ENCODE results near the gene RABL2B.
"Not testable (repeated sequence)": the region's sequence is repeated elsewhere in the genome, so short reads cannot be mapped to it uniquely, and the experiment has no call there.

RABL2B gene

DNA sequence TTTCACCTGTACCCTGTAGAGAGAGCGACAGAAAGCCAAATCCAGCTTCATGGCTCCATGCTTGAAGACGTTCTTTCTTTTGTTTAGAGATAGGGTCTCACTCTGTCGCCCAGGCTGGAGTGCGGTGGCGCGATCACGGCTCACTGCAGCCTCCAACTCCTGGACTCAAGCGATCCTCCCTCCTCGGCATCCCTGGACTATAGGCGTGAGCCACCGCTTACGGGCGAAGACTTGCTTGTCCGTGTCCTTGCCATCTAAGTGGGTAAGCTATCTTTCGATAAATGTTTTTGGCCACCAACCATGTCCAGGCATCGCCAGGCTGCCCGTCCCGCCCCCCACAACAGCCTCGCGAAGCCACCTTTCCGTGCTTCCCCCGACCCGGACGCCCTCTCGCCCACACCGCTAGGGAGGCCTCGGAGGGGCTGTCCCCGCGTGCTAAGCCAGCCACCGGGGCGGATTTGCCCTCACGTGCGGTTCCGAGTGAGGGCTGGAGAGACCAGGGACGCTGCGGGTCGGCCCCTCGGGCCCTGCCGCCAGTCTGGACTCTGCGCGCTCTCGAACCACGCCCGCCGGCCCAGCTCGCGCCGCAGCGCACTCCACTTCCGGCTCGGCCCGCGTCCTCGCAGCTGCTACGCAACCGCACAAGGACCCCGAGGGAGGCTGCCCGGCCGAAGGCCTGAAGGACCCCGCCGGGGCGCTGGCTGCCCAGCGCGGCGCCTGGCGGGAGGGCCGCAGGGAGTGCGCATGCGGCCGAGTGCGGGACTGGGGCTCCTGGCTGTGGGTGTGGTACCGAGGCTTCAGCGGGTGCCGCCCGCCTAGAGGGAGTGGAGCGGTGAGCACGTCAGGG is at the start of gene RABL2B:
Gene RABL2B, minus strand, starts transcription at position 604 of the 847 bp plus-strand sequence. CDS start 1,342 bp downstream, outside the sequence.
- Histone ChIP-seq H3K27ac (peak within 1 kb of the TSS in 13 of 21 experiments; percentile 16 to 69 (median 51)), H3K4me3 (peak within 1 kb of the TSS; percentile 39 to 56 (median 52))

DNA sequence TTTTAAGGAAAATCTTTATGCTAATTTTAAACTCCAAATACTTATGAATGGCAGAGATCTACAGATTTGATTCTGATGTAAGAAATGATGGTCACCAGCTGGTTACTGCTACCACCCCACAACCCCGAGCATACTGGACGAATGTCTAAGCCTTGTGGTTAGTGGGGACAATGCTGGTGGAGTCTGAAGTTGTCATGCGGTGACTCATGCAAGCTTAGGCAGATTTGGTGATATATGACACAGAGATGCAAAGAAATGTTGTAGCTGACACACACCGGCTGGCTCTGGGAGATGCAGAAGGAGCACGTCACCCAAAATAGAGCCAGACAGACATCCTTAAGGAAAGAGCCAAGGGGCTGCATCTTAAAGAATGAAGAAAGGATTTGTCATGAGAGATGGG is 3.5 kb upstream of the RABL2B start:
- H3K27ac ChIP-seq, H3K4me3 ChIP-seq: not testable (repeated sequence)

DNA sequence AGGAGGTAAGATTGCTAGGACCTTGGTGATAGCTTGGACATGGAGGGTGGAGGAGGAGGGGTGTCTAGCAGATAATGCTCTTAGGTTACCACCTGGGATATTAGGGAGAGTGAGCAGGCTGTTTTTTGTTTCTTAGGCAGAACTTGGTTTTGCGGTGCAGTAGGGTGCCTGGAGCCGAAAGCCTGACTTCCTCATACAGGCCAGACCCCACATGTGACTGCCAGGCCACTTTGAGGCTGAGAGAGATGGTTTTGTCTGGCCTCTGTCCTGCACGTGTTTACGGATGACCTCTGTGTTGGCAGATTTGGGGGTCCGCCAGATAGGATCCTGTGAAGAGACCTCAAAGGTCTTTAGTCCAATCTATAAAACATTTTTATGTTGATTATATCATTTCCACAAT is 1.9 kb upstream of the RABL2B start:
- not testable (repeated sequence) for H3K4me3 ChIP-seq, H3K27ac ChIP-seq

DNA sequence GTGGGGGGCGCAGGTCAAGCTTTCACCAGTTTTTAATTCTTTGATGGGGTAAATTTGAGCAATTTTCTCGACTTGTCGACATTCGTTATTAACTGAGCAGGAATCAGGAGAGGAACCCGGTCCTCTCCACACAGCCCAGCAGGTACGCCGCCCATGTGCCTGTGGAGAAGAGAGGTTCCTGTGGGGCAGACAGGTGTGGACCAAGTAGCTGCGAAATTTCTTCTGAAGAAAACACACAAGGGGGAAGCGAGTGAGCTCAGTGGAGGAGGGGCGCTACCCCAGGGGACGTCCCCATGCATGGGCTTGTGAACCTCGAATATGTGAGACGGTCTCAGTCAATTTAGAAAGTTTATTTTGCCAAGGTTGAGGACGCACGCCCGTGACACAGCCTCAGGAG is 442 bp upstream of the RABL2B start:
- Histone ChIP-seq H3K27ac (peak overlapping the region in 11 of 21 experiments; percentile 16 to 66 (median 51)), H3K4me3 (peak overlapping the region; percentile 39 to 56 (median 52))

DNA sequence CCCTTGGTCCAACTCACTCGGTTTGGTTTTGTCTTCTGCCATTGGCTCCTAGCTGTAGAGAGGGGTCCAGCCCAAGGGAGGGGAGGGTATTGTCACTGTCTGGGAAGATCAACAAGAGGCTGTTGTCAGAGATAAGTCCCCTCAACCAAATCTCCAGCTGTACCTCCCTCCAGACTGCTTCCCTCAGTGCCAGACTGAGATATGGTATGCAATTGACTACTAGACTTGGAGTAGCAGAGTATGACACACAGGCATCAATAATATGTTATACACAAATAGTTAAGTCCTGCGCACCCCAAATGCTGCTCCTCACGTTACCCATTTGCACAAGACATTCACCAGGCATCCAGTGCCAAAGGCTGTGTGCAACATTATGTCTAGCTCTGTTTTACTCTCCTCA is 1.2 kb downstream of the RABL2B start:
- H3K4me3 ChIP-seq, H3K27ac ChIP-seq: not testable (repeated sequence)

DNA sequence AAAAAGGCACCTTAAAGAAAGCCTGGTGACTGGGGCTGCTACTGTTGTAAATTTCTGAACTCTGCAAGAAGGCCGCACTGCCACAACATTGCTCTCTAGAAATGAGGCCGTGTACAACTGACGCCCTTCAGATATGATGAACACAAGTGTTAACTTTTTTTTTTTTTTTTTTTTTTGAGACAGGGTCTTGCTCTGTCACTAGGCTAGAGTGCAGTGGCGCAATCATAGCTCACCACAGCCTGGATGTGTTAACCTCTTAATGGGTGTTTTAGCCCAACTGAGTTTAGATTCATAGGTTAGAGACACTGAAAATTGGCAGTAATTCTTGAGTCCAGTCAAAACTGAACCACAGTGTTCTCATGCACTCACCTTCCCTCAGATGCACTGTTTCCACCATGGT is 3.2 kb downstream of the RABL2B start:
- H3K27ac ChIP-seq, H3K4me3 ChIP-seq: not testable (repeated sequence)

DNA sequence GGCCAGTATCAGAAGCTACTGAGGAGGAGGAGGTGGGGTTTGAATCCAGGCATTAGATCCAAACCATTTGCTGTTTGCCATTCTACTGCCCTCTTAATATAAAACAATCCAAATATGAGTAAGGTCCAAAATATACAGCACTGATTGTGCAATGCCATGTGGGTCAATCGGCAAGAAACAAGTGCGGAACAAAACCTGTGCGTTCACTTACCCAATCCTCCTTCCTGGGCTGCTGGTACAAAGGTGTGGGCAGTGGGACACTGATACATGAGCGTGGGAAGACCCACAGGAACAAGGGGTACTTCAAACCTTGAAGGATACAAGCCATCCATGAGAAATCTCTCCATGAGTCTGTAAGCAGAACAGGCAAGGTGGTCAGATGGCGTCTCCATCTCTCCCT is 5.8 kb downstream of the RABL2B start:
- H3K27ac ChIP-seq, H3K4me3 ChIP-seq: not testable (repeated sequence)

DNA sequence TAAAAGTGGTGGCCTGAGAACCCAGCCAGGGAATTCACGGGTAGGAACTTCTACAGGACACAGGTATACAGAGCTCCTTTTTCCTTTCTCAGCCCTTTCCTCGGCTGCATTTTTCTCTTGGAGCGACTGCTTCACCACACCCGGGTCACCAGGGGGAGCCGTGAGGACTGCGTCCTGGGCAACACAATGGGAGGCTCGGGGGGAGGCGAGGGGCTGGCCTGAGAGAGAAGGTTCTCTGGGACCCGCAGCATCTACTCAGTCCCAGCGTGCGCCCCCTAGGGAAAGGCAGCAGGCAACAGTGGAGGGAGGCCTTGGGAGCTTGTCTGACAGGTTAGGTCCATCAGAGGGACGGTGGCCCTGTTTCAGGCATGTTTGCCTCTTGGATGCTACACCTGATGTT is 8.3 kb downstream of the RABL2B start:
- not testable (repeated sequence) for H3K4me3 ChIP-seq, H3K27ac ChIP-seq

DNA sequence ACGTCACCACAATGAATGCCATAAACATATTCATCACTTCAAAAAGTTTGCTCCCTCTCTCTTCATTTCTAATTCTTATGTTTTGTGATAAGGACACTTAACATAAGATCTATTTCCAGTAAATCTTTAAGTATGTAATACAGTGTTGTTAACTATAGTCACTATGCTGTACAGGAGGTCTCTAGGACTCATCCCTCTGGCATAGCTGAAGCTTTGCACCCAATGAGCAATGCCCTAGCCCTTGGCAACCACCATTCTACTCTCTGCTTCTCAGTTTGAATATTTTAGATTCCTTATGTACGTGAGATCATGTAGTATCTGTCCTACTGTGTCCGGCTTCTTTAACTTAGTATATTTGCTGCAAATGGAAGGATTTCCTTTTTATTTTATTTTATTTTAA is 19.1 kb downstream of the RABL2B start:
- H3K27ac ChIP-seq, H3K4me3 ChIP-seq: not testable (repeated sequence)

DNA sequence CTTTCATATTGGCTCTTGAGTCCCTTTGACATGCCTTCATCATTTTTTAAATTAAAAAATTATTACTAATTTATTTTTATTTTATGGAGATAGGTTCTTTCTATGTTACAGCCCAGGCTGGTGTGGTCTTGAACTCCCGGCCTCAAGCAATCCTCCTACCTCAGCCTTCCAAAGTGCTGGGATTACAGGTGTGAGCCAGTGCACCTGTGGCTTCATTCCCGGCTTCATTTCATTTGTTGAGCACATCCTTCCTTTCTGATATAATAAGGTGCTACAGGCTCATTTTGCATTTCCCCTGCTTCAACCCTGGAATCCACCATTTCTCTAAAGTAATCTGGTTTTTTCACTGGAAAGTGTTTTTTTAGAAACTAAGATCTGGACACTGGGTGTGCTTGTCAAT is 21.6 kb downstream of the RABL2B start:
- not testable (repeated sequence) for H3K4me3 ChIP-seq, H3K27ac ChIP-seq

DNA sequence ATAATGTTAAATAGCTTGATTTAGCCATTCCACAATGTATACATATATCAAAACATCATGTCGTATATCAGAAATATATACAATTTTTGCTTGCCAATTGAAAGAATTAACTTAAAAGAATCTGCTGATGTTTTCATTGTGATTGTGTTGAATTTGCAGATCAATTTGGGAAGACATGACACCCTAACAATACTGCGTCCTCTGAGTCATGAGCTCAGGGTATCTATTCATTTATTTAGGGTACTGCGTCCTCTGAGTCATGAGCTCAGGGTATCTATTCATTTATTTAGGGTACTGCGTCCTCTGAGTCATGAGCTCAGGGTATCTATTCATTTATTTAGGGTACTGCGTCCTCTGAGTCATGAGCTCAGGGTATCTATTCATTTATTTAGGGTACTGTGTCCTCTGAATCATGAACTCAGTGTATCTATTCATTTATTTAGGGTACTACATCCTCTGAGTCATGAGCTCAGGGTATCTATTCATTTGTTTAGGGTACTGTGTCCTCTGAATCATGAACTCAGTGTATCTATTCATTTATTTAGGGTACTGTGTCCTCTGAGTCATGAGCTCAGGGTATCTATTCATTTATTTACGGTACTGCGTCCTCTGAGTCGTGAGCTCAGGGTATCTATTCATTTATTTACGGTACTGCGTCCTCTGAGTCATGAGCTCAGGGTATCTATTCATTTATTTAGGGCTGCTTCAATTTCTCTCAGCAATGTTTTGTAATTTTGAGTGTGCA is 23.7 kb downstream of the RABL2B start:
- H3K4me3 ChIP-seq, result not testable (repeated sequence)

DNA sequence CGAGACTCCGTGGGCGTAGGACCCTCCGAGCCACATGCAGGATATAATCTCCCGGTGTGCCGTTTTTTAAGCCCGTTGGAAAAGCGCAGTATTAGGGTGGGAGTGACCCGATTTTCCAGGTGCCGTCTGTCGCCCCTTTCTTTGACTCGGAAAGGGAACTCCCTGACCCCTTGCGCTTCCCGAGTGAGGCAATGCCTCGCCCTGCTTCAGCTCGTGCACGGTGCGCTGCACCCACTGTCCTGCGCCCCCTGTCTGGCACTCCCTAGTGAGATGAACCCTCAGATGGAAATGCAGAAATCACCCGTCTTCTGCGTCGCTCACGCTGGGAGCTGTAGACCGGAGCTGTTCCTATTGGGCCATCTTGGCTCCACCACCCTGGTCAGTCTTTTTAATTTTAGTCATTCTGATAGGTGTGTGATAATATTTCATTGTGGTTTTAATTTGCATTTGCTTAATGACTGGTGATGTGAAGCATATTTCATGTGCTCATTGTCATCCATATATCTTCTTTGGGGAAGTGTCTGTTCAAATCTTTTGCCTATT is 26.4 kb downstream of the RABL2B start:
- peak overlapping the region; percentile 40 to 56 (median 44) for H3K4me3 ChIP-seq
- H3K27ac ChIP-seq, result peak overlapping the region in 18 of 21 experiments; percentile 12 to 78 (median 60)

More for the DNA sequence above, 23.7 kb downstream of the RABL2B start:
- H3K27ac ChIP-seq, result not testable (repeated sequence)

DNA sequence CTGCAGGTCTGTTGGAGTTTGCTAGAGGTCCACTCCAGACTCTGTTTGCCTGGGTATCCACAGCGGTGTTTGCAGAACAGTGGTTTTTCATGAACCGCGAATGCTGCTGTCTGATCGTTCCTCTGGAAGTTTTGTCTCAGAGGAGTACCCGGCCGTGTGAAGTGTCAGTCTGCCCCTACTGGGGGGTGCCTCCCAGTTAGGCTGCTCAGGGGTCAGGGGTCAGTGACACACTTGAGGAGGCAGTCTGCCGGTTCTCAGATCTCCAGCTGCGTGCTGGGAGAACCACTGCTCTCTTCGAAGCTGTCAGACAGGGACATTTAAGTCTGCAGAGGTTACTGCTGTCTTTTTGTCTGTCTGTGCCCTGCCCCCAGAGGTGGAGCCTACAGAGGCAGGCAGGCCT is 27.0 kb downstream of the RABL2B start:
- H3K4me3 ChIP-seq, result peak overlapping the region in 6 of 7 experiments; percentile 40 to 56 (median 42)
- H3K27ac ChIP-seq, result not testable (repeated sequence)

DNA sequence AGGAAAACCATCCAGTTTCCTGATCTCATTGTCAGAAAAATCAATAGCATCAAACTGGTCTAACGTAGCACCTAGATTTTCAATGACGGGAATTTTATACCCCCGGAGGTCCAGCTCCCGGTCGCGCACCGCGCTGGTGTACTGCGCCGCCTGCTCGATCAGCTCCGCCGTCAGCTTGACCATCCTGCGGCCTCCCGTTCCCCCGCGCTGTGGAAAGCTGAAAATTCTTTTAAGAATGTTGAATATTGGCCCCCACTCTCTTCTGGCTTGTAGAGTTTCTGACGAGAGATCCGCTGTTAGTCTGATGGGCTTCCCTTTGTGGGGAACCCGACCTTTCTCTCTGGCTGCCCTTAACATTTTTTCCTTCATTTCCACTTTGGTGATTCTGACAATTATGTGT is 28.2 kb downstream of the RABL2B start:
- H3K4me3 ChIP-seq, H3K27ac ChIP-seq: not testable (repeated sequence)

DNA sequence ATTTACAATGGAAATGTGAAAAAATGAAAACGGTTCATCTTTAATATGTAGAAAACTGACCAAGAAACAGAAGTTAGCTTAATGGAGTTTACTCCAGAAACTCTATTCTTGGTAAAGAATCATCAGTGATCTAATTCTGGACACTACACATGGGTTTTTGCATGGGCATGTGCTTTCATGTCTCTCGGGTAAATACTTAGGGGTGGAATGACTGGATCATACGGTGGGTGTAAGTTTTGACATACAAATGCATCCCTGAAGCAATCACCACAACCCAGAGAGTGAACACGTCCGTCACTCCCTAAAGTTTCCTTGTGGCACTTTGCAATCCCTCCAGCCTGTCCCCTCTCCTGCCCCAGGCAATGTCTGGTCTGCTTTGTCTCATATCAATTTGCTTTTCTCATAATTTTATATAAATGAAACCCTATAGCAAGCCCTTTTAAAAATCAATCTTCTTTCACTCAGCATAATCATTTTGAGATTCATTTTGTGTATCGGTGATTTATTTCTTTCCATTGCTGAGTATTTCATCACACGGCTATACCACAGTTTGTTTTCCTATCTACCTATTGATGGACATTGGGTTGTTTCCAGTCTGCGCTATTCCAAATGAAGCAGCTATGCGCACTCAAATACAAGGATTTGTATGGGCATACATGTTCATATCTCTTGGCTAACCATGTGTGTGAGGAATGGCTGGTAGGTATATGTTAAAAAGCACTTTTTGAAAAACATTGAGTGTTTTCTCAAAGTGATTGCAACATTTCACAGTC is 33.9 kb downstream of the RABL2B start:
- H3K4me3 ChIP-seq, H3K27ac ChIP-seq: not testable (repeated sequence)

DNA sequence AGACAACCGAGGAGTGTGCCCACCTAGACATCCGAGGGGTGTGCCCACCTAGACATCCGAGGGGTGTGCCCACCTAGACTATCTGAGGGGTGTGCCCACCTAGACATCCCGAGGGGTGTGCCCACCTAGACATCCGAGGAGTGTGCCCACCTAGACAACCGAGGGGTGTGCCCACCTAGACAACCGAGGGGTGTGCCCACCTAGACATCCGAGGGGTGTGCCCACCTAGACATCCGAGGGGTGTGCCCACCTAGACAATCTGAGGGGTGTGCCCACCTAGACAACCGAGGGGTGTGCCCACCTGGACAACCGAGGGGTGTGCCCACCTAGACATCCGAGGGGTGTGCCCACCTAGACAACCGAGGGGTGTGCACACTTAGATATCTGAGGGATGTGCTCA is 34.8 kb downstream of the RABL2B start:
- H3K4me3 ChIP-seq, H3K27ac ChIP-seq: not testable (repeated sequence)

DNA sequence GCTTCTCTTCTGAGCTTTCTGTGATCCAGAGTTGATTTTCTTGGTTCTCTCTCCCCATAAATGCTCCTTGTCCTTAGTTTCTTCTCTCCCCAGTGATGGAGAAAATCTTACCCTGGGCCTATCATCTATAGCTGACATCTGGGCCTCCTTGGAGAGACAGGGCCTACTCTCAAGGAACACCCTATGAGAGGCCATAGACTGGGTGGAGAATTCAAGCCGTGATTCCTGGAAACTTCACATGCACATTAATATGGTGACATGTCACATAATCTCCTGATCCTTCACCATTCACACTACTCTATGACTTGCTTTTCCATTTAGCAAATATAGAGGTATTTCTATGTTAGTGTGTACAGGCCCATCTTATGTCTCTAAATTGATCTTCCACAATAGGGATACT is 35.9 kb downstream of the RABL2B start:
- H3K4me3 ChIP-seq, H3K27ac ChIP-seq: not testable (repeated sequence)

DNA sequence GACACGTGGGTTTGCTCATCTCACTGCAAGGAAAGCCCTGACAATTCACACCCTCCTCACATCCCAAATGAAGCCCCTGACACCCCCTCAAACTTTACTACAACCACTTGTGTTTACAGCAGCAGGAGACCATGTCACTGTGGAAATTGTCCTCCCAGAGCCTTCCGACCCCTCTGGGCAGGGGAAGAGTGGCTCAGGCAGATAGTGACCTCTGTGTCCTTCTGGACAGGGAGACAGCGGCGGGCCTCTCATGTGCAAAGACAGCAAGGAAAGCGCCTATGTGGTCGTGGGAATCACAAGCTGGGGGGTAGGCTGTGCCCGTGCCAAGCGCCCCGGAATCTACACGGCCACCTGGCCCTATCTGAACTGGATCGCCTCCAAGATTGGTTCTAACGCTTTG is 39.0 kb downstream of the RABL2B start:
- H3K4me3 ChIP-seq, H3K27ac ChIP-seq: not testable (repeated sequence)

DNA sequence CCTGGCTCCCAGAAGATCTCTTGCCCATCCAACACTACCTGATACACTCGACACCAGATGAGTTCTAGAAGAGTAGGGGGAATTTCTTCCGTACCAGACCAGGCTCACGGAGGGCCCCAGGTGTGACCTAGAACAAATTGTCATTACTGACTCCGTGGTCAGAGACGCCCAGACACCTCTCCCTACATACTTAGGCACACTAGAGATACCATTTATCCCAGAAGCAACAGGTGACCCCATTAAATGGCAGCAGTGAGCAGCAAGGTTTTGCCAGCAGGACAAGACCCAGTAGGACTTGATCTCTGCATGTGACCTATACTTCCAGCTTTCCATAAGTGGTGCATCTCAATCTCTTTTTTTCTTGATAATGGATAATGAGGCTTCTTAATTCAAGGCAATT is 42.7 kb downstream of the RABL2B start:
- not testable (repeated sequence) for H3K27ac ChIP-seq, H3K4me3 ChIP-seq

DNA sequence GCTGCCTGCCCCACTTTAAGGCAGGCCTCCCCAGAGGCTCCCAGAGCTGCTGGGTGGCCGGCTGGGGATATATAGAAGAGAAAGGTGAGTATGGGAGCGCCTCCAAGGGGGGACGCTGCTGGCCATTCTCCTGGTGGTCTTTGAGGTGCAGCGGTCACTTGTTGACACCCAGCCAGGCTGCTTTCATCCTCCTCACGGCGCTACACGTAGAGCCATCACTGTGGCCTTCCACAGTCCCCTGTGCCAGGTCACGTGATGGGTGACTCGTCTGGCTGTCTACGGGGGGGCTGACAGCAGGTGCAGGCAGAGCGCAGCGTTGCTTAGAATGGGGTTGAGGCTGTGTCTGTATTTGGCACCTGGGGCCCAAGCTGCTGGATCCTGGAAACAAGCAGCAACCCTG is 43.5 kb downstream of the RABL2B start:
- Histone ChIP-seq H3K27ac (no peak overlapping the region), H3K4me3 (no peak overlapping the region)
